GM21723 (cell line): Measurements from ENCODE around the gene PSMD1.

Experiments used
- ATAC-seq: cut with Tn5 transposase; IDR thresholded peaks from one replicate; pipeline ENCODE4 v1.9.1; 2021; ENCODE audit warnings: mild to moderate bottlenecking, moderate library complexity; ENCODE audit not compliant: unreplicated experiment

The PSMD1 gene

DNA sequence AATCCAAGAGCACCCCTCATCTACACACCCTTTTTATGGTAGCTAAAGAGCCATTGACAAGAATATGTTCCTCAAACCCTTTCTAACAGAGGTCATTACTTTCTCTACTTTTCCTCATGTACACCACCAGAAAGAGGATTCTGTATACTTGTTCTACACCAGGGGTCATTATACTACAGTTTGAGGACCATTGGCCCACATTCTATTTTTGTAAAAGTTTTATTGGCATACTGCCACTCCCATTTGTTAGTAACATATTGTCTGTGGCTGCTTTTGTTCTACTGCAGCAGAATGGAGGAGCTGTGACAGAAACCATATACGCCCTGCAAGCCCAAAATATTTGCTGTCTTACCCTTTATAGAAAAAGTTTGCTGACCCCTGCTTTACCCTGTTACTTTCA is 53.9 kb downstream of the PSMD1 start:
- ATAC-seq = no peak

DNA sequence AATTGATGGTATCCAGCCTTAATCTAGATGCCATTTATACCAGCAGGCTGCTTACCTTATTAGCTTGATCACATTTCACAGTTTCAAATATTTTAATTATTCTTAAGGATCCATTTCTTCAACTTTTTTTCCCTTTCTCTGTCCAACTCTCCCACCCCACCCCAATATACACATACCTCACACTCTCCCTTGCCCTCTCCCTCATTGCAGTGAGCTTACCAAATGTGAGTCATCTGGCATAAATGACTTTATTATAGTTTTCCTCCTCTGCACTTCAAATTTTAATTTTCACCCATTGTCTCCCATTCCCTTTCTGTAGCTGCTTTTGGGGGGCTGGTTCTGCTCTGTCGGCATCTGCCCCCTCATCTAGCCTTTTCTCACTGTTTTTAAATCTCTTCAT is 55.3 kb downstream of the PSMD1 start:
- no peak for ATAC-seq

DNA sequence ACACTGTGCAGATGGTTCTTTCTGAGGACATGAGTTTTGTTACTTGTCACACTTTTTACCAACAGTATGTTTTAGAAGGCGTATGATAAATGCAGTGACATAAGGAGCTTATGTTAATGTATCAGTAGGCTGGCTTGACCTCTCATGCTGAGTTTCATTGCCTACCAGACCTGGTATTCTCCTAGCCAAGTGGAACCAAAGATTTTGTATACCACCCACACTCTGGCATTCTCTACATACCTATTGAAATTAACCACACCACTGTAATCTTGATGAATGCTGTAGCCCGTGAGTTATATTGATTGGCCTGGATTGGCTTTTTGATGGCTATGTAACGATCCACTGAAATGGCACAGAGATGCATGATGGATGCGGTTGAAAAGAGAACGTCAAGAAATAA is 56.8 kb downstream of the PSMD1 start:
- no peak for ATAC-seq

DNA sequence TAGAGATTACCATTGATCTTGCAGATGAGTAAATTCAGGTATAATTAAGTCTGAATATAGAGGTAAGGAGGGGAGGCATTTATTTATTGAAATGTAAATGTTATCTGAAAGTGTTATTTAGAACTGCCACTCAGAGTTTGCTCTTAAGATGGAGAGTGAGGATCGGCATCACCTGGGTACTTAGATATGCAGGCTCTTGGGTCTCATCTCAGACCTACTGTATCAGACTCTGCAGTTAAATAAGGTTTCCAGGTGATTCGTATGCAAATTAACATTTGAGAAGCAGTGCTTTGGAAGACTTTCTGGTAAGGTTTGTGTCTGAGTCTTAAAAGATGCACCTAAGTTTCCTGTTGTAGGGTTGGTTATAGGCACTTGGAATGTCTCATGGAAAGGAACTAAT is 59.0 kb downstream of the PSMD1 start:
- ATAC-seq = no peak

DNA sequence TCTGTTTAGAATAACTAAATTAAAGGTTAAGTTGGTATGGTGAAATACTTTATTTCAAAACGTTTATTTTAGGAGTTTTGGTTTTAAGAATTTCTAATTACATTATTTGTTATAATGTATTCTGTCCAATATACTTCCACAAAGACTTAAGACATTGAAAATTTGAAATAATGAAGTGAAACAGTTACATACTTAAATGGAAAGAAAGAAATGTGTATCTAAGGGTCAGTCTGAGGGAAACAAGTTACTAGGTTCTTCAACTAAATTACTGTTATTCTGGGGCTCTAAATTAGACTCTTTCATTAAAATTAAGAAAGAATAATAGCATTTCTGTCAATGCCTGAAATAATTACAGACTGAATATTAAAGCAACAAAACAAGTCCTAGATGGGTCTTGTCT is 60.5 kb downstream of the PSMD1 start:
- ATAC-seq = no peak

DNA sequence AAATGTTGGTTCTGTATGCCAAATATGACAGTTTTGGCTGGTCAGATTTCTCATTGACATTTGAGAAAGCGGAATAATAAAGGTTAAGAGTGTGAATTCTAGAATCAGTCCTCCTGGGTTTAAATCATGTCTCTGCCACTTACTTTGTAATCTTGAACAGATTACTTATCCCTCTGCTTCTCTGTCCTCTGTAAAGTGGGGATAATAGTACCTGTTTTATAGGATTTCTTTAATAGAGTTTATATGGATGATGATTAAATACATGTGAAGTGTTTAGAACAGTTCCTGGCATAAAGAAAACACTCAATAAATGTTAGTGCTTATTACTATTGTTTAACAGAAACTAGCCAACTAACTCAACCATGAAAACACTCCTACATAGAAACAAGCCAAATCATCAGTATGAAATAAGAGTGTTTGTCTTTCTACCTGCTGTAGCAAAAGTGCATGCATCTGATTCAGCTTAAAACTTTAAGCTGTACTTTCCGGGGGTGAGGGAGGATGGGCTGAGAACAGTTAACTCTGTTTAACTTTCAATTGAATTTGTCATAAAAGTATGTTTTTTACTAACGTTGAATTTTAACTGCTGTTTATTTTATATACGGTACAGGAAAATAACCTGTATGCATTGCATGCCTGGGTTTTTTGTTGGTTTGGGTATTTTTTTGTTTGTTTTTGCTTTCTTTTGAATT is 61.4 kb downstream of the PSMD1 start:
- no peak for ATAC-seq

DNA sequence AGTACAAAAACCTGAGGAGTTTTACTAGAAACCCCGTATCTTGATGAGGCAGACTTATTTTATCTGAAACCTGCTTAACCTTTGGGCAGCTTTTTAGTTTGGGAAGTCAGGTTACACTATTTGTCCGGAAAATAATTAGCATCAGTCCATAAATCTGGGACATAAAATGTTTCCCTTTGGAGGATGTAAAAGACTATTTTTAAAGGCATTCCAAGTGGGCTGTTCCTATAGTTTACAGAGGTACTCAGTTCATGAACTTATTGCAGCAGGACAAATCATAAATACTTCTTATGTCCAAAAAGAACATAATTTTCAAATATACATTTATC is 61.9 kb downstream of the PSMD1 start:
- no peak for ATAC-seq

DNA sequence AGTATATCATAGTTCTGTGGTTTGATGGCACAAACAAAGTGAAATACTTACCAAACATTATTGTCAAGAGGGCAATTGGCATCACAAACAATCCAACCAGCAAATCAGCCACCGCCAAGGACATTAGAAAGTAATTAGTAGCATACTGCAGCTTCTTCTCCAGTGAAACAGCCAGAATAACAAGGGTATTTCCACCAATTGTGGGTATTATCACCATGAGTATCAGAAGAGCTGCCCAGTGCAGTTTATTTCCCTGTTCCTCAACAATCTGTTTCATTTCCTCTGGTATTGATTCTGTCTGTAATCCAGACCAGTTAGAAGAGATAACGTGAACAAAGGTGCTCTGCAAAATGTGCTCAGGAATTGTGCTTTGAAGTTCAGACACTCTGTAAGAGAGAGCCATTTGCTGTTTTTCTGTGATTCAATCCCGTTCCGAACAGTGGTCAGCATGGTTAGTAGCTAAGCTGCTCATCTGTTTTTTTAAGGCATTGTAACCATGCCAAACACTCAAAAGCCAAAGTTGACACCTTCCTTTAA is 66.8 kb downstream of the PSMD1 start:
- ATAC-seq = no peak

DNA sequence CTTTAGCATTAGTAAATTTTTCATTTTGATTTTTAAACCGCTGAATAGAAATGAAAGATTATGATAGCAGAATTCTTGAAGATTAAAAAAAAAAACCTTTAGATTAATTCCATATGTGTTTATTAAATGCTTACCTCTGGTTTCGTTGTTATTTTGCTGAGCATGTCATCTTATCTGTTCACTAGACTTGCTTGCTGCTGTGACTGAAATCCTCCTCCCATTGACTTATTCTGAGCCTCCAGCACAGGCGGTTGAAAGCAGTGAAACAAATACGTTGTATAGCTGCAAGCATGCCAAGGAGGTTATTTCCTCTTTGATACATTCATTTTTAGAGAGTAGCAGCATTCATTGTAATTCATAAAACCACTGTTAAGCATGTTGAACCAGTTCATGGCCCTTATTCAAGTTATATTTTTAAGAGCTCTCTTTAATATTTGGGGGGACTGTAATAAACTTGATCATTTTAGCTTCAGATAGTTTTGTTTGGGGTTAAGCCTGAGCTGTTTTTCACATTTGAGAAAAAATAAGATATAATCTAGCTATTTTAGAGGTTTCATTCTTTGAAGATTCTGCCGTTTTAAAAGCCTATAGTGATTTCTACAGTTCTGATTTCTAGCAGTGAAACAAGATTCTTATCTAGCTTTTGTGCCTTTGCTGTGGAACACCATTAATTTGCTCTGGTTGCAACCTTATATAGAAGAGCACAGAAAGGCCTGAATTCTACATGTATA is 68.3 kb downstream of the PSMD1 start, which contains the start of gene HTR2B:
Gene HTR2B, minus strand, starts transcription at position 205 of the 731 bp plus-strand sequence. CDS start 1,278 bp downstream, outside the sequence.
- ATAC-seq = no peak

DNA sequence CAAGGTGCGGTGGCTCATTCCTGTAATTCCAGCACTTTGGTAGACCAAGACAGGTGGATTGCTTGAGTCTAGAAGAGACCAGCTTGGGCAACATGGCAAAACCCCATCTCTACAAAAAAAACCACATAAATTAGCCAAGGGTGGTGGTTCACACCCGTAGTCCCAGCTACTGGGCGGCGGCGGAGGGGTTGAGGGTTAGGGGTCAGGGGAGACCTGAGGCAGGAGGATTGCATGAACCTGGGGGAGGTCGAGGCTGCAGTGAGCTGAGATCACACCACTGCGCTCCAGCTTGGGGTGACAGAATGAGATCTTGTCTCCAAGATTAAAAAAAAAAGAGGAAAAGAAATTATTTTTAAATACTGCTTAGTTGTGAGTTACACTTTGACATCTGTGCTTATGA is 69.5 kb downstream of the PSMD1 start:
- ATAC-seq = no peak

DNA sequence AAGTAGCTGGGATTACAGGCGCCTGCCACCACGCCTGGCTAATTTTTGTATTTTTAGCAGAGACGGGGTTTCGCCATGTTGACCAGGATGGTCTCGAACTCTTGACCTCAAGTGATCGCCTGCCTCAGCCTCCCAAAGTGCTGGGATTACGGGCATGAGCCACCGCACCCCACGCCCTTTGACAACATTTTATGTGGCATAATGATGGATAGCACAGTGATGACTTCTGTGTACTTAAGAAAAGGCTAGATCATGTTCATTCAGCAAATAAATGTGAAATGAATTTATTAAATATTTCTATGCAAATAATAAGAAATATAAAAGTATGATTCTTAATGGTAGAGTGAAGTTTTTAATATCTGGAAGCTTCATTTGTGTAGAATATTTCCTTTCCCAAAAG is 70.8 kb downstream of the PSMD1 start:
- ATAC-seq = no peak

DNA sequence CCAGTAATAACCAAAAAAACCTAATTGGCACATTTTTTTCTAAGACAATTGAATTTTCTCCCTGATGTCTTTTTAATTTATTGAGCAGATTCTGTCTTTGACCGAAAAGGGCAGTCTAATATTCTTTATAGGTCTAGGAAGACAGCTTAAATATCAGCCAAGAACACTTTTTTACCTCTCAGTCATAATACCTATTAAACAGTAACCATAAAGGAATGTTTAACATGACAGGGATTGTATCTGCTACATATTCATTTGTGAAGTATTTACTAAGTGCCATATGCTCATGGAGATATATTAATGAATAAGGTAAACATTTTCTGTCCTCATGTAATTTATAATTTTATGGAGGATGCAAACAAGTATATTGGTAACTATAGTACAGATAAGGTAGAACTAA is 71.3 kb downstream of the PSMD1 start:
- ATAC-seq = no peak

DNA sequence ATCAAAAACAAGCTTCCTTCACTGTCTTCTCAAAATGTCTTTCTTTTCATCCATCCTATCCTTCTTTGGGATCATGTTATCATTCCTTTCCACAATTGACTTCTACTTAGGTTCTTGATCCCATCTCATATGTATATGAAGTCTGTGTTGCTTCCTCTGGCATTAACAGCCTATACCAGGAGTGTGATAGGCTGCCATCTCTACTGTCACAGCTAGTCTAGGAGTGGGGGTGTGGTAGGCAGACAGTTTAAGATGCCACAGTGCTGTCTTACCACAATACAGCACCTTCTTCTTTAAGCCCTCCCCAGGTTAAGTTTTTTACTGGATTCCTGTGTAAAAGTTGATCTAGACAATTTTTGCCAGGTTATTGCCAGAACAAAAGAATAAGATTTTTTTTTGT is 71.9 kb downstream of the PSMD1 start:
- no peak for ATAC-seq

DNA sequence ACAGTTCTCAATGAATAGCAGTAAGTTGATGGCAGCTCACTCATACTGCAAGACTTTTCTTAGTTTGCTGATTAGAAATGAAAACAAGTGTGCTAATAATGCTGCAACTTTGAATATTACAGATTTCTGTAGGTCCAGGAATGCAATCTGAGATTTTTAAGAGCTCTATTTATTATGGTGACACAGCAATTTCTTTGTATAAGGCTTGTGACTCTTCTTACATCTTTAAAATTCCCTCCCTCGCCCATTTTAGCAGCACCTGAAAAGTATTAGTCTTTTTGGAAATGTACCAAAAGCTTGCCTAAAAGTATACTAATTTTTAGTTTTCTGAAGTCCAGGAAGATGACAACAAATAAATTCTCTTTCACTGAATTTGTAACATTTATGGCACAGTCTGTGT is 72.5 kb downstream of the PSMD1 start:
- ATAC-seq = no peak

DNA sequence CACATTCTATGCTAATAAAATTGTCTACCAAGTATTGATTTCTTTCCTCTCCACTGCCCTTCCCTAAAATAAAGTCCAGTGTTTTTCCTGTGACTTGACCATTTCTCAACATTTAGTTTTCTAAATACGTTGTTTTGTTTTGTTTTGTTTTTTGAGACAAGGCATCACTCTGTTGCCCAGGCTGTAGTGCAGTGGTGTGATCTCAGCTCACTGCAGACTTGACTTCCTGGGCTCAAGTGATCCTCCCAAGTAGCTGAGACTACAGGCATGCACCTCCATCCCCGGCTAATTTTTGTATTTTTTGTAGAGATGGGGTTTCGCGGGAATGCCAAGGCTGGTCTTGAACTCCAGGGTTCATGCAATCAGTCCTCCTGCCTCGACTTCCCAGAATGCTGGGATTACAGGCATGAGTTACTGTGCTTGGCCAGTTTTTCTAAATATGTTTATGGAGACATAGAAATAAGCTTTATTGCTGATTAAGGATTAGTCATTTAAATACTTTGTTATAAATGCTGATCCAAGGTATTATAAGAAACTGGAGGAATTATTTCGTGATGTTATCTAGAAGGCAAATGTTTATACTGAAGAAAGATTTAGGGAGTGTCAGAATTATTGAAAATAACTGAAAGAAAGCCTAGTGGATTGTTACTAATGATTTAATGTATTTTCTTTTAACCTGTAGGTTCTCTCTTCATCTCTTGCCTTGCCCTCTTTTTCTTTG is 73.8 kb downstream of the PSMD1 start:
- no peak for ATAC-seq

DNA sequence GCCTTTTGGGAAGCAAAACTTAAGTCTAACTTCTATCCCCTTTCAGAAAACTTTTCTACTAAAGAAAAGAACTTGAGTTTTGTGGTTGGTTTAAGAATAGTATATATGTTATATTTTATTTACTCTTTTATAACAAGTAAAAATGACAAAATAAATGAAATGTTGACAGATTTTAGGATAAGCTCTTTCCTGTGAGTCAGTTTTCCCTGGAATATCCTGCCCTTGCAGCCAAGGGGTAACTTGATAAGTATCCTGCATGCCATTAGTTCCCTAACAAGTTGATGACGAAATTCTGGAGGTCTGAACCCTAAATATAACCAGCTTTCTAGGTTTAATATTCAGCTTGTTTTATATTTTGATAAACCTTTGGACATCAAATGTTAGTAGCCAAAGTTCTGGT is 75.5 kb downstream of the PSMD1 start:
- ATAC-seq = no peak

DNA sequence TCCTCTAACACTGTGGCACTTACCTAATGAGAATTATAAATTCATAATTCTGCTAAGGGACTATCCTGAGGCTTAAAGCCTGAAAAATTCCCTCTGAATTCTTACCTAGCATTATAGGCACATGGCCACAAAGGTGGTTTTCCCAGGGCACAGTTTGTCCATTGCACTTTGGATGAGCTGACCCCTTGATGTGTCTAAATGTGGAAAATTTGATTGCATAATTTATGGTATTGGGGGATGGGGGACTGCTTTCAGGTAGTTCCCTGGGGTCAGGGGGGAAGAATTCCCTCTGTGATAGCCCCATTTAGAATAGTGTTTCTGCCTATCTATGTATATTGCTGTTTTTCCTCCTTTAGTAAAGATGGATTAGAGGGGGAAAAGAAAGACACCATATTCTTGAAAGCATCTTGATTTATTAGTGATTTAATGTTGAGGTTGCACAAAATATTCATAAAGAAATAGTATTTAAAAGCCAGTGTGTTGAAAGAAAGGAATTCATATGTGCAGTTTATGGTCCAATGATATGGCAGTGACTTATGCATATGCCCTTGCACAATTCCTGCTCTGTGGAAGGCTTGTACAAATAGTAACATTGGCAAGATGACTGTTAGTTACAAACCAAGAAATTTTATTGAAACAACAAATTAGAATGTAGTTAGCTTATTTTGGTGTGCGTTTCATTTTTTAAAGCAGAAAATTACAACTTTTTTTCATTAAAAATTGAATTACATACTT is 76.9 kb downstream of the PSMD1 start:
- ATAC-seq = no peak

DNA sequence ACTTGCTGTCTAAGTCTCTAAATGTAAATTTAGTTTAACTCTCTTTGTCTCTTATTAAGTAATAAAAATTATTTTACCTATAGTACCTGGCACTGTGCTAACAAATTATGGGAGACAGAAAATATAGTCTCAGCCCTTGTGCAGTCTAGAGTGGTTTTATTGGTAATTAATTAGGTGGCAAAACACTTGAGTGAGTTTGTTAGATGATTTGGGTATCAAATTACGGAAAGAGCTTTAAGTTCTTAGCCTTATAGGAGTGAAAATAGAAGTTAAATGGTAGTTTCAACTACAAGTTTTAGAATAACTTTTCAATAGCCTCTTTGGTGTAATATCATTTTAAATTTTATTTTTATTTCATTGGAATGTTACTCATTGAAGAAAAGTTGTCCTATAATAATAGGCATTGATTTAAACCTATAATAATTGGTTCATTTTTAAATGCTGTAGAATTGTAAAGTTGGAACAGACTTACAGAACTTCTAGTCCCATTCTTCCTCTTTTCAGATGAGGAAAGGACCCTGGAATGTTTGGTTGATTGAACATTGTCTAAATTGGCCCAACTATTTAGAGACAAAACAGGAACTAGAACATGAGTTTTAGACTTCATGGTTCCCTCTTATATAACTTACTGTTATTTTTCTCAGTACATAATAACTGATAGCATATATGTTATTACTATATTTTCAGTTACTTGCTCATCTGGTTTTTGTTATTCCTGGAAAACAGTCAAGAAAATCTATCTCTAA is 78.4 kb downstream of the PSMD1 start:
- ATAC-seq = no peak

DNA sequence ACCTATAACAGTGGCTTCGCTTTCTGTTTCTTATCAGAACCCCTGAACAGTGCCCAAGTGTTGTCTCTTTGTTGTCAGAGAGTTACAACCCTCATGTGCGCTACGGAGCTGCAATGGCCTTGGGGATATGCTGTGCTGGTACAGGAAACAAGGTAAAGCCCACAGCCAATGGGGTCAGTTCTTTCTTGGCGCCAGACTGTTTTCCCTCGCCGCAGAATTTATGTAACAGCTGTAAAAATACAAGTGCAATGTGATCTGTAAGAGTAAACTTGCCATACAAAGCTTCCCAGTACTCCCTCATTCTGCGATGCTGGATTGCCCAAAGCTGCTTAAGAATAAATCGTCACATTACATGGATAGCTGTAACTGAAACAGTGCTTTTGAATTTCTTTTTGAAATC is 82.0 kb downstream of the PSMD1 start:
- no peak for ATAC-seq

DNA sequence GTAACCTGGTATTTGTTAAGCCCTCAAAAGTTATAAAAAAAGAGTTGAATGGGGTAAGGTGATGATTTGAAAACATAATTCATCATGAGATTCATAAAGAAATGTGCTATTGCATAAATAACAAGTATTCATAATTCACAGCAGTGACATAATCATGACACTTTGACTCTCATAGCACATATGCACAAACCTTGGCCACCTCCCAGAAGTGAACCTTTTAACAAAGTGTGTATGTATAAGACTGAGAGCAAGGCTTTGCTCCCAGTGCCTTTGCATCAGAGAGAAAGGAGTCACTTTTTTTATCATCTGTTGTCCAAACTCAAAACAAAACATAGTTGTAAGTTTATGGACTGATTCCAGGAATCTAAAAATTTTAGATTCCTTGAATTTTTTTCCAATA is 83.1 kb downstream of the PSMD1 start:
- no peak for ATAC-seq
